Measurements from ENCODE around the gene GPR101.

GPR101 gene

DNA sequence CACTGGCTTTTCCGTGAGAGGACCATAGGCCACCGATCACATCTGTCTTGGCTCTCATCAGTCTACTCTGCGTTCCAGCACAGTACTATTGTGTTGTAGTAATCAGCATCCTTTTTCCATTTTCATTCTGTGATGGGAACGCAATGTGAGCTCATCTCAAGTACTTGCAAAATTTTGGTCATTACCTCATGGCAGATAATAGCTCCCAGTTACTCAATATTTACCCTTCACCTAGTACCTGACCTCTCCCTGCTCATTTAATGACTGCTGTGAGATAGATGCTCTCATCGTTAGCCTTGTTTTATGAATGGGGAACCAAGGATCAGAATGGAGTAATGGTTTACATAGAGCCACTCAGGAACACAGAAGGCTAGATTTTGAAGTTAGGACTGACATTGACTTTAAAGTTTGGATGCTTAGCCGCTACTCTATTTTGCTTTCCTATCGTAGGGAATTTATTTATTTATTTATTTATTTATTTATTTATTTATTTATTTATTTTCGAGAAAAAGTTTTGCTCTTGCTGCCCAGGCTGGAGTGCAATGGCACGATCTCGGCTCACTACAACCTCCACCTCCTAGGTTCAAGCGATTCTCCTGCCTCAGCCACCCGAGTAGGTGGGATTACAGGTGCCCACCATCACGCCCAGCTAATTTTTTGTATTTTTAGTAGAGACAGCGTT is 6.5 kb upstream of the GPR101 start:
- no peak for TF ChIP-seq CTCF (IDR thresholded peaks at IDR 0.05)
- no peak for TF ChIP-seq ZFX (IDR thresholded peaks at IDR 0.05; ENCODE audit: borderline replicate concordance)
- H3K27ac ChIP-seq = no peak overlapping the region

GRCh38 chrX:137034508-137034872 is 695 bp upstream of the GPR101 start:
- TF ChIP-seq CTCF (IDR thresholded peaks at IDR 0.05) (no peak), ZFX (IDR thresholded peaks at IDR 0.05; ENCODE audit: borderline replicate concordance) (no peak)
- H3K27ac ChIP-seq = no peak overlapping the region

GRCh38 chrX:137032841-137033773 is 688 bp downstream of the GPR101 start:
- TF ChIP-seq ZFX (IDR thresholded peaks at IDR 0.05; ENCODE audit: borderline replicate concordance) (no peak), CTCF (IDR thresholded peaks at IDR 0.05) (no peak)
- H3K27ac ChIP-seq = no peak overlapping the region

- no peak for TF ChIP-seq ZFX (IDR thresholded peaks at IDR 0.05; ENCODE audit: borderline replicate concordance)
- no peak for TF ChIP-seq CTCF (IDR thresholded peaks at IDR 0.05)
- no peak overlapping the region for H3K27ac ChIP-seq
These were observed 1.5 kb downstream of the GPR101 start for GRCh38 chrX:137032341-137032694.

DNA sequence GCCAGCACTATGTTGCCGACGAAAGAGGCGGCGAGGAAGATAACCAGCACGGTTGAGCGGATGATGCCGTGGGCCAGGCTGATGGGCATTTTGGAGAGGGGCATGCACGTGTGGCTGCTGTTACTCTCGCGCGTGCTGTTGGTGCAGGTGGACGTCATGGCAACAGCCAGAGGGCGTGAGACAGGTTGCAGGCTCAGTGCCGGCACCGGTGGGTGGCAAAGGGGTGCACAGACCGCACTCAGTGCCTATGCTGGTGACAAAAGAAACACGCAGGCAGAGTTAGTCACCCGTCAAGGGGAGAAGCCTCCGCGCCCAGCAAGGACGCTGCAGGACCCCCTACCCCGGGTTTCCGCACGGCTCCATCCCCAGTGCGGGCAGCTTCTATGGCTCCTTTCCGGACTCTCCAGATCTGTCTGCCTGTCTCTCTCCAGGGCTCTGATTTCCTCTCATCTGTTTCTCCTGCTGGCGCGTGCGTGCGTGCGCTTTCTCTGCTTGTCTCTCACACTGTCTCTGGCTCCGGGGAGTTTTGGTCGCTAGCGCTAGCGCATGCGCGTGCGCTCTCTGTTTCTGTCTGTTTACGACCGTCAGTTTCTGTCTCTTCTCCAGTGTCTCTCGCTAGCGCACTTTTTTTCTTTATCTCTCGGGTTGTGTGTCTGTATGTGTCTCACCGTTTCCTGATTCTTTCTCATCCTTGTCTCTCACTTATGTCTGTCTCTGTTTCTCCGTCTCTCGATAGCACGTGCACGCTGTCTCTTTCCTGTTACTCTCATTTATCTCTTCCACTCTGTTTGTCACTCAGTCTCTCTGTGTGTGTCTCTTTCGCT is 2.1 kb downstream of the GPR101 start:
- no peak overlapping the region for H3K27ac ChIP-seq
- TF ChIP-seq CTCF (IDR thresholded peaks at IDR 0.05) = no peak
- no peak for TF ChIP-seq ZFX (IDR thresholded peaks at IDR 0.05; ENCODE audit: borderline replicate concordance)

GRCh38 chrX:137031039-137031438 is 2.8 kb downstream of the GPR101 start:
- TF ChIP-seq ZFX (IDR thresholded peaks at IDR 0.05; ENCODE audit: borderline replicate concordance) (no peak), CTCF (IDR thresholded peaks at IDR 0.05) (no peak)
- no peak overlapping the region for H3K27ac ChIP-seq

All from 22Rv1 (cell line).